Measurements from ENCODE around the gene OR56B4.
A peak's percentile ranks its signal among the peaks of the same experiment; 100 is the strongest.
"Not testable (repeated sequence)": the region's sequence is repeated elsewhere in the genome, so short reads cannot be mapped to it uniquely, and the experiment has no call there.

Gene OR56B4

GRCh38 chr11:6107384-6107783, at the start of gene OR56B4:
Gene OR56B4, plus strand, starts transcription at chr11:6107684. Its CDS starts 95 bp downstream, at chr11:6107779.
- H2AFZ ChIP-seq (ENCODE audit: low read length); H3K27ac ChIP-seq (ENCODE audit: low read depth, low read length, poor library complexity, severe bottlenecking); H4K20me1 ChIP-seq (ENCODE audit: insufficient read depth, low read length); H3K36me3 ChIP-seq (ENCODE audit: insufficient read depth, low read length); H3K4me1 ChIP-seq (ENCODE audit: insufficient read depth, low read length, severe bottlenecking); H3K9me3 ChIP-seq (ENCODE audit: low read length); H3K79me2 ChIP-seq (ENCODE audit: insufficient read depth, low read length); H3K9ac ChIP-seq (ENCODE audit: low read length); H3F3A ChIP-seq (ENCODE audit: insufficient read depth, low read length); H3K9me2 ChIP-seq (ENCODE audit: low read depth, low read length); H3K4me2 ChIP-seq (ENCODE audit: low read length); H3K27me3 ChIP-seq (ENCODE audit: insufficient read depth, low read length); H3K4me3 ChIP-seq (ENCODE audit: low read depth, low read length, poor library complexity, severe bottlenecking): not testable (repeated sequence)

GRCh38 chr11:6061475-6061874, 46.0 kb upstream of the OR56B4 start:
- TF ChIP-seq EZH2 (IDR thresholded peaks at IDR 0.05; ENCODE audit: borderline replicate concordance, low read length) (no peak), CTCF (IDR thresholded peaks at IDR 0.05; ENCODE audit: low read length) (no peak)
- H3K9ac ChIP-seq (ENCODE audit: low read length), result no peak overlapping the region
- no peak overlapping the region for H3K4me3 ChIP-seq (ENCODE audit: low read depth, low read length, poor library complexity, severe bottlenecking)
- no peaks in the 10 kb centered on the region for H3K4me1 ChIP-seq (ENCODE audit: insufficient read depth, low read length, severe bottlenecking)
- no peak overlapping the region for H3K27ac ChIP-seq (ENCODE audit: low read depth, low read length, poor library complexity, severe bottlenecking)
- no peaks in the 10 kb centered on the region for H3F3A ChIP-seq (ENCODE audit: insufficient read depth, low read length)
- H3K36me3 ChIP-seq (ENCODE audit: insufficient read depth, low read length), result no peaks in the 10 kb centered on the region
- H2AFZ ChIP-seq (ENCODE audit: low read length), result no peak overlapping the region
- H3K79me2 ChIP-seq (ENCODE audit: insufficient read depth, low read length), result no peaks in the 10 kb centered on the region
- no peak overlapping the region for H3K4me2 ChIP-seq (ENCODE audit: low read length)
- no peaks in the 10 kb centered on the region for H3K9me3 ChIP-seq (ENCODE audit: low read length)
- H3K27me3 ChIP-seq (ENCODE audit: insufficient read depth, low read length), result no peaks in the 10 kb centered on the region
- no peaks in the 10 kb centered on the region for H3K9me2 ChIP-seq (ENCODE audit: low read depth, low read length)
- H4K20me1 ChIP-seq (ENCODE audit: insufficient read depth, low read length), result no peaks in the 10 kb centered on the region

- Histone ChIP-seq H2AFZ (ENCODE audit: low read length) (no peak overlapping the region), H3K79me2 (ENCODE audit: insufficient read depth, low read length) (no peaks in the 10 kb centered on the region), H3K4me2 (ENCODE audit: low read length) (no peak overlapping the region), H3K9ac (ENCODE audit: low read length) (no peak overlapping the region), H3K36me3 (ENCODE audit: insufficient read depth, low read length) (no peaks in the 10 kb centered on the region), H3K27me3 (ENCODE audit: insufficient read depth, low read length) (no peaks in the 10 kb centered on the region), H3K4me1 (ENCODE audit: insufficient read depth, low read length, severe bottlenecking) (no peaks in the 10 kb centered on the region), H3F3A (ENCODE audit: insufficient read depth, low read length) (no peaks in the 10 kb centered on the region), H4K20me1 (ENCODE audit: insufficient read depth, low read length) (no peaks in the 10 kb centered on the region), H3K27ac (ENCODE audit: low read depth, low read length, poor library complexity, severe bottlenecking) (no peak overlapping the region), H3K4me3 (ENCODE audit: low read depth, low read length, poor library complexity, severe bottlenecking) (no peak overlapping the region), H3K9me3 (ENCODE audit: low read length) (no peaks in the 10 kb centered on the region), H3K9me2 (ENCODE audit: low read depth, low read length) (no peaks in the 10 kb centered on the region)
- peak; percentile 34; the same call in 1 of the 2 replicates for TF ChIP-seq CTCF (IDR thresholded peaks at IDR 0.05; ENCODE audit: low read length)
- TF ChIP-seq EZH2 (IDR thresholded peaks at IDR 0.05; ENCODE audit: borderline replicate concordance, low read length), result no peak
Observed at GRCh38 chr11:6062691-6063358, 44.7 kb upstream of the OR56B4 start.

GRCh38 chr11:6067502-6067901, 40.0 kb upstream of the OR56B4 start:
- Histone ChIP-seq H3K9me2 (ENCODE audit: low read depth, low read length) (no peaks in the 10 kb centered on the region), H3K4me2 (ENCODE audit: low read length) (no peak overlapping the region), H3K27ac (ENCODE audit: low read depth, low read length, poor library complexity, severe bottlenecking) (no peak overlapping the region), H3F3A (ENCODE audit: insufficient read depth, low read length) (no peaks in the 10 kb centered on the region), H3K36me3 (ENCODE audit: insufficient read depth, low read length) (no peaks in the 10 kb centered on the region), H3K27me3 (ENCODE audit: insufficient read depth, low read length) (no peaks in the 10 kb centered on the region), H3K4me3 (ENCODE audit: low read depth, low read length, poor library complexity, severe bottlenecking) (no peak overlapping the region), H4K20me1 (ENCODE audit: insufficient read depth, low read length) (no peaks in the 10 kb centered on the region), H3K9ac (ENCODE audit: low read length) (no peak overlapping the region), H3K9me3 (ENCODE audit: low read length) (no peaks in the 10 kb centered on the region), H2AFZ (ENCODE audit: low read length) (no peak overlapping the region), H3K4me1 (ENCODE audit: insufficient read depth, low read length, severe bottlenecking) (no peaks in the 10 kb centered on the region), H3K79me2 (ENCODE audit: insufficient read depth, low read length) (no peaks in the 10 kb centered on the region)
- TF ChIP-seq CTCF (IDR thresholded peaks at IDR 0.05; ENCODE audit: low read length), result no peak
- no peak for TF ChIP-seq EZH2 (IDR thresholded peaks at IDR 0.05; ENCODE audit: borderline replicate concordance, low read length)

GRCh38 chr11:6076443-6076842, 31.0 kb upstream of the OR56B4 start:
- not testable (repeated sequence) for H3K9ac ChIP-seq (ENCODE audit: low read length); H3K36me3 ChIP-seq (ENCODE audit: insufficient read depth, low read length); H3K9me2 ChIP-seq (ENCODE audit: low read depth, low read length); H3K27me3 ChIP-seq (ENCODE audit: insufficient read depth, low read length); H3K4me3 ChIP-seq (ENCODE audit: low read depth, low read length, poor library complexity, severe bottlenecking); H4K20me1 ChIP-seq (ENCODE audit: insufficient read depth, low read length); H3K79me2 ChIP-seq (ENCODE audit: insufficient read depth, low read length); H2AFZ ChIP-seq (ENCODE audit: low read length); H3K27ac ChIP-seq (ENCODE audit: low read depth, low read length, poor library complexity, severe bottlenecking); H3K9me3 ChIP-seq (ENCODE audit: low read length); H3K4me2 ChIP-seq (ENCODE audit: low read length); H3K4me1 ChIP-seq (ENCODE audit: insufficient read depth, low read length, severe bottlenecking); H3F3A ChIP-seq (ENCODE audit: insufficient read depth, low read length)
